HepG2 (cell line): ENCODE data around the gene TNS4. TPM values are rescaled to one million over a fixed set of nuclear protein-coding genes. Genes with fewer than 3 reads are reported as not detected.

Experiments
- BRD4 ChIP-seq: sonication (generic); formaldehyde crosslinking; IDR thresholded peaks from 2 replicates; pipeline ENCODE4 v1.4.0; 2020; ENCODE audit warnings: missing genetic modification reagents
- DPF2 ChIP-seq: sonication (generic); formaldehyde crosslinking; IDR thresholded peaks from 2 replicates; pipeline ENCODE4 v1.4.0; 2020; ENCODE audit warnings: mild to moderate bottlenecking, low read depth, missing genetic modification reagents, borderline replicate concordance
- EP300 ChIP-seq, 3 experiments: sonication (generic) in 1 of 3; formaldehyde crosslinking in 1 of 3; IDR thresholded peaks; 2 replicates each; pipeline versions ENCODE4 v1.5.1 to v1.6.1; 2011 to 2020; ENCODE audit warnings: low read depth in 2 of 3, low read length in 2 of 3, borderline replicate concordance in 1 of 3, improper control_type of control experiment in 1 of 3, mild to moderate bottlenecking in 1 of 3, missing genetic modification reagents in 1 of 3, moderate library complexity in 1 of 3
- FOXP4 ChIP-seq: sonication (generic); formaldehyde crosslinking; IDR thresholded peaks from 2 replicates; pipeline ENCODE4 v1.4.0; 2020; ENCODE audit warnings: missing genetic modification reagents
- ISL2 ChIP-seq: sonication (generic); formaldehyde crosslinking; IDR thresholded peaks from 2 replicates; pipeline ENCODE4 v1.5.0; 2020; ENCODE audit warnings: missing genetic modification reagents
- KAT8 ChIP-seq: IDR thresholded peaks from 2 replicates; pipeline ENCODE4 v1.6.1; 2016; ENCODE audit warnings: missing genetic modification reagents, missing compliant biosample characterization
- MXI1 ChIP-seq: IDR thresholded peaks from 3 replicates; pipeline ENCODE4 v1.6.1; 2012; ENCODE audit warnings: low read depth, low read length, inconsistent platforms, borderline replicate concordance
- NONO ChIP-seq, 2 experiments: fragments of 450-650 bp in 1 of 2; sonication (generic) in 1 of 2; formaldehyde crosslinking in 1 of 2; IDR thresholded peaks in 1 of 2; conservative IDR thresholded peaks in 1 of 2; 2 replicates each; pipeline versions ENCODE4 v1.6.1 to v1.8.0; 2017 to 2022; ENCODE audit warnings: mild to moderate bottlenecking in 1 of 2, missing genetic modification reagents in 1 of 2, moderate library complexity in 1 of 2
- NRL ChIP-seq: sonication (generic); formaldehyde crosslinking; IDR thresholded peaks from 2 replicates; pipeline ENCODE4 v1.5.0; 2020; ENCODE audit warnings: missing genetic modification reagents, mild to moderate bottlenecking, moderate library complexity, borderline replicate concordance
- SALL1 ChIP-seq: sonication (generic); formaldehyde crosslinking; IDR thresholded peaks from 2 replicates; pipeline ENCODE4 v1.8.0; 2022; ENCODE audit warnings: mild to moderate bottlenecking, missing genetic modification reagents
- SMAD1 ChIP-seq: sonication (generic); formaldehyde crosslinking; IDR thresholded peaks from 2 replicates; pipeline ENCODE4 v1.4.0; 2020; ENCODE audit warnings: missing genetic modification reagents, low read depth, mild to moderate bottlenecking, borderline replicate concordance
- ZFP90 ChIP-seq: sonication (generic); formaldehyde crosslinking; IDR thresholded peaks from 2 replicates; pipeline ENCODE4 v1.8.0; 2022; ENCODE audit warnings: missing genetic modification reagents, mild to moderate bottlenecking, inconsistent platforms, borderline replicate concordance
- ZFY ChIP-seq: sonication (generic); formaldehyde crosslinking; IDR thresholded peaks from 2 replicates; pipeline ENCODE4 v1.4.0; 2020; ENCODE audit warnings: missing genetic modification reagents
- ZNF296 ChIP-seq: sonication (generic); formaldehyde crosslinking; conservative IDR thresholded peaks from 2 replicates; pipeline ENCODE4 v1.5.0; 2020; ENCODE audit warnings: mild to moderate bottlenecking, missing genetic modification reagents
- ZNF503 ChIP-seq: sonication (generic); formaldehyde crosslinking; IDR thresholded peaks from 2 replicates; pipeline ENCODE4 v1.4.0; 2020; ENCODE audit warnings: missing genetic modification reagents
- ZNF547 ChIP-seq: sonication (generic); formaldehyde crosslinking; IDR thresholded peaks from 2 replicates; pipeline ENCODE4 v1.5.1; 2020; ENCODE audit warnings: mild to moderate bottlenecking, missing genetic modification reagents
- polyA plus RNA-seq, 8 experiments: library from polyadenylated mRNA; depleted of rRNA in 3 of 8; stranded (reverse) in 7 of 8; unstranded in 1 of 8; fragments of >200 nt; fragmentation: Illumina TruSeq in 4 of 8; extraction: Trizol in 4 of 8; gene quantifications; 2 replicates each; pipeline versions ENCODE4 v1.2.1 to v1.2.3, GENCODE V29; 2011 to 2016; ENCODE audit warnings: low read depth in 4 of 8, missing spikeins in 1 of 8, mixed read lengths in 1 of 8; ENCODE audit not compliant: insufficient read depth in 1 of 8
- total RNA-seq, 5 experiments: library from RNA; depleted of rRNA; stranded (reverse); fragments of >200 nt; fragmentation: Illumina TruSeq; extraction: Trizol; gene quantifications; 2 replicates each; pipeline ENCODE4 v1.2.3, GENCODE V29; 2016; ENCODE audit warnings: low read depth in 1 of 5
- TF ChIP-seq, protein P1 (sequence below): sonication (generic); formaldehyde crosslinking; IDR thresholded peaks from 2 replicates; pipeline ENCODE4 v1.4.0; 2020; ENCODE audit warnings: missing genetic modification reagents, mild to moderate bottlenecking, borderline replicate concordance
- TF ChIP-seq, protein P2 (sequence below): sonication (generic); formaldehyde crosslinking; conservative IDR thresholded peaks from 2 replicates; pipeline ENCODE4 v1.4.0; 2020; ENCODE audit warnings: missing genetic modification reagents

The TNS4 gene
- total and polyA plus RNA-seq, 2 of the 13 experiments (the other 11 are each of a cell fraction or from before 2014, with no cell fraction given), result 0.58 to 2.1 TPM

GRCh38 chr17:40541060-40541872, 39.8 kb upstream of the TNS4 start (continued):
- TF ChIP-seq, protein P1, sequence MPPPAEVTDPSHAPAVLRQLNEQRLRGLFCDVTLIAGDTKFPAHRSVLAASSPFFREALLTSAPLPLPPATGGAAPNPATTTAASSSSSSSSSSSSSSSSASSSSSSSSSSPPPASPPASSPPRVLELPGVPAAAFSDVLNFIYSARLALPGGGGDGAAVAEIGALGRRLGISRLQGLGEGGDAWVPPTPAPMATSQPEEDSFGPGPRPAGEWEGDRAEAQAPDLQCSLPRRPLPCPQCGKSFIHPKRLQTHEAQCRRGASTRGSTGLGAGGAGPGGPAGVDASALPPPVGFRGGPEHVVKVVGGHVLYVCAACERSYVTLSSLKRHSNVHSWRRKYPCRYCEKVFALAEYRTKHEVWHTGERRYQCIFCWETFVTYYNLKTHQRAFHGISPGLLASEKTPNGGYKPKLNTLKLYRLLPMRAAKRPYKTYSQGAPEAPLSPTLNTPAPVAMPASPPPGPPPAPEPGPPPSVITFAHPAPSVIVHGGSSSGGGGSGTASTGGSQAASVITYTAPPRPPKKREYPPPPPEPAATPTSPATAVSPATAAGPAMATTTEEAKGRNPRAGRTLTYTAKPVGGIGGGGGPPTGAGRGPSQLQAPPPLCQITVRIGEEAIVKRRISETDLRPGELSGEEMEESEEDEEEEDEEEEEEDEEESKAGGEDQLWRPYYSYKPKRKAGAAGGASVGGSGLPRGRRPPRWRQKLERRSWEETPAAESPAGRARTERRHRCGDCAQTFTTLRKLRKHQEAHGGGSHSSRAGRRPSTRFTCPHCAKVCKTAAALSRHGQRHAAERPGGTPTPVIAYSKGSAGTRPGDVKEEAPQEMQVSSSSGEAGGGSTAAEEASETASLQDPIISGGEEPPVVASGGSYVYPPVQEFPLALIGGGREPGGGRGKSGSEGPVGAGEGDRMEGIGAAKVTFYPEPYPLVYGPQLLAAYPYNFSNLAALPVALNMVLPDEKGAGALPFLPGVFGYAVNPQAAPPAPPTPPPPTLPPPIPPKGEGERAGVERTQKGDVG (CRISPR knock-in tag), result 0 out of 2 replicates have a peak, but pooled peaks have one; percentile 32
- TF ChIP-seq, protein P2, sequence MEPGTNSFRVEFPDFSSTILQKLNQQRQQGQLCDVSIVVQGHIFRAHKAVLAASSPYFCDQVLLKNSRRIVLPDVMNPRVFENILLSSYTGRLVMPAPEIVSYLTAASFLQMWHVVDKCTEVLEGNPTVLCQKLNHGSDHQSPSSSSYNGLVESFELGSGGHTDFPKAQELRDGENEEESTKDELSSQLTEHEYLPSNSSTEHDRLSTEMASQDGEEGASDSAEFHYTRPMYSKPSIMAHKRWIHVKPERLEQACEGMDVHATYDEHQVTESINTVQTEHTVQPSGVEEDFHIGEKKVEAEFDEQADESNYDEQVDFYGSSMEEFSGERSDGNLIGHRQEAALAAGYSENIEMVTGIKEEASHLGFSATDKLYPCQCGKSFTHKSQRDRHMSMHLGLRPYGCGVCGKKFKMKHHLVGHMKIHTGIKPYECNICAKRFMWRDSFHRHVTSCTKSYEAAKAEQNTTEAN (CRISPR knock-in tag), result peak; percentile 79; the same call in 1 of the 2 replicates
- TF ChIP-seq DPF2 (CRISPR knock-in tag) (peak; percentile 40; the same call in 1 of the 2 replicates), ISL2 (CRISPR knock-in tag) (0 out of 2 replicates have a peak, but pooled peaks have one; percentile 26), NONO (IDR thresholded peaks at IDR 0.05) (no peak), NONO (CRISPR knock-in tag; conservative IDR thresholded peaks at IDR 0.05) (no peak), MXI1 (no peak), NRL (CRISPR knock-in tag) (peak; percentile 9; the same call in 1 of the 2 replicates), ZNF296 (CRISPR knock-in tag) (no peak), FOXP4 (CRISPR knock-in tag) (peak; percentile 62), BRD4 (0 out of 2 replicates have a peak, but pooled peaks have one; percentile 27), SALL1 (CRISPR knock-in tag) (peak; percentile 27; the same call in 1 of the 2 replicates), ZNF547 (CRISPR knock-in tag) (no peak), SMAD1 (CRISPR knock-in tag) (no peak), ZNF503 (no peak), KAT8 (CRISPR knock-in tag) (0 out of 2 replicates have a peak, but pooled peaks have one; percentile 41), ZFY (CRISPR knock-in tag) (peak; percentile 43; the same call in 1 of the 2 replicates), ZFP90 (CRISPR knock-in tag) (no peak), EP300 (IDR thresholded peaks at IDR 0.05; ENCODE audit: low read depth in 2 of 2, low read length in 2 of 2) (peak in 1 of 2 experiments; percentile 31; a peak in 1 of 4 replicates), EP300 (CRISPR knock-in tag; IDR thresholded peaks at IDR 0.05; ENCODE audit: borderline replicate concordance) (no peak)
